Gastrocnemius medialis (tissue), 4 donors: ENCODE results near the gene MEX3A.

Source experiments
- CTCF ChIP-seq, 5 experiments: fragments of 450-650 bp in 3 of 5; fragments of 200-600 bp in 2 of 5; sonication (generic) in 2 of 5; IDR thresholded peaks in 4 of 5; conservative IDR thresholded peaks in 1 of 5; 1 replicate in 4 of 5; 2 replicates in 1 of 5; pipeline ENCODE4 v1.5.1; 2016 to 2019; ENCODE audit warnings: antibody characterized with exemption in 5 of 5, mild to moderate bottlenecking in 3 of 5, moderate library complexity in 3 of 5
- POLR2A ChIP-seq, 2 donors: fragments of 450-650 bp; IDR thresholded peaks; one replicate each; pipeline ENCODE4 v1.6.1; 2017; ENCODE audit warnings: antibody characterized with exemption in 2 of 2, mild to moderate bottlenecking in 2 of 2, moderate library complexity in 2 of 2

- TF ChIP-seq CTCF (IDR thresholded peaks at IDR 0.05 in 4 of 5, conservative IDR thresholded peaks at IDR 0.05 in 1 of 5) (no peak), POLR2A (IDR thresholded peaks at IDR 0.05) (peak; percentile 98)
Measured at GRCh38 chr1:156114101-156114918, 32.0 kb upstream of the MEX3A start, which contains the start of gene LMNA.
